HG03097 (cell line): Measurements from ENCODE around the gene EGLN2.
"Not testable (repeated sequence)": the region's sequence is repeated elsewhere in the genome, so short reads cannot be mapped to it uniquely, and the experiment has no call there.

ENCODE experiments used
- ATAC-seq: cut with Tn5 transposase; IDR thresholded peaks from one replicate; pipeline ENCODE4 v1.9.1; 2021; ENCODE audit not compliant: unreplicated experiment, low FRiP score

Gene EGLN2

GRCh38 chr19:40798683-40799557 lies at the start of gene EGLN2:
TSS of gene EGLN2 (plus strand) at chr19:40799191. CDS start at chr19:40800573, 1,382 bp downstream.
- peak; percentile 69 for ATAC-seq

GRCh38 chr19:40750058-40750873 lies 48.7 kb upstream of the EGLN2 start, which contains the start of gene ACTMAP:
TSS of gene ACTMAP (minus strand) at chr19:40750477. CDS start at chr19:40749803, 674 bp downstream.
- peak; percentile 80 for ATAC-seq

- ATAC-seq: peak; percentile 57
Observed at GRCh38 chr19:40750874-40751537, 48.0 kb upstream of the EGLN2 start, which contains the start of gene SNRPA. TSS of gene SNRPA (plus strand) at chr19:40751203. CDS start at chr19:40751409, 206 bp downstream.

GRCh38 chr19:40752257-40752781 lies 46.7 kb upstream of the EGLN2 start:
- no peak for ATAC-seq

GRCh38 chr19:40754611-40755247 lies 44.3 kb upstream of the EGLN2 start:
- ATAC-seq: no peak

- no peak for ATAC-seq
Observed at GRCh38 chr19:40755248-40755624, 43.8 kb upstream of the EGLN2 start.

- no peak for ATAC-seq
Observed at GRCh38 chr19:40755791-40756190, 43.2 kb upstream of the EGLN2 start.

- no peak for ATAC-seq
Observed at GRCh38 chr19:40756502-40757110, 42.4 kb upstream of the EGLN2 start.

GRCh38 chr19:40758491-40758890 lies 40.5 kb upstream of the EGLN2 start:
- ATAC-seq: no peak

- no peak for ATAC-seq
Observed at GRCh38 chr19:40759352-40759751, 39.6 kb upstream of the EGLN2 start.

- ATAC-seq: no peak
Observed at GRCh38 chr19:40762754-40763470, 36.1 kb upstream of the EGLN2 start.

- ATAC-seq: no peak
Observed at GRCh38 chr19:40763526-40763925, 35.5 kb upstream of the EGLN2 start.

- ATAC-seq: no peak
Observed at GRCh38 chr19:40763963-40764362, 35.0 kb upstream of the EGLN2 start.

GRCh38 chr19:40766385-40766784 lies 32.6 kb upstream of the EGLN2 start:
- not testable (repeated sequence) for ATAC-seq

- ATAC-seq: no peak
Observed at GRCh38 chr19:40768869-40769268, 30.1 kb upstream of the EGLN2 start.

- ATAC-seq: not testable (repeated sequence)
Observed at GRCh38 chr19:40771101-40771862, 27.7 kb upstream of the EGLN2 start.

- no peak for ATAC-seq
Observed at GRCh38 chr19:40774916-40775631, 23.9 kb upstream of the EGLN2 start, which contains the start of gene MIA. TSS of gene MIA (plus strand) at chr19:40775521. CDS start at chr19:40775543, 22 bp downstream.

- ATAC-seq: no peak
Observed at GRCh38 chr19:40775632-40776022, 23.4 kb upstream of the EGLN2 start.
